Left lung (tissue), 10 donors: Measurements from ENCODE around the gene CHAT. TPM values are rescaled to one million over a fixed set of nuclear protein-coding genes. Genes with fewer than 3 reads are reported as not detected.

Experiments
- ATAC-seq: fragments of 200-7000 bp; cut with Tn5 transposase; one replicate; pipeline ENCODE4 v1.9.1; 2020; ENCODE audit warnings: moderate library complexity
- DNase-seq, 4 donors: peaks; one replicate each; pipeline ENCODE4 v3.0.0-alpha.2; 2013 to 2020
- H3K27ac ChIP-seq, 2 donors: fragments of 200-600 bp; sonication (generic) in 1 of 2; one replicate each; pipeline versions ENCODE4 v1.5.0 to v1.8.0; 2020 to 2021
- H3K27me3 ChIP-seq, 2 donors: fragments of 200-600 bp; sonication (generic) in 1 of 2; one replicate each; pipeline versions ENCODE4 v1.5.0 to v1.8.0; 2020 to 2021
- H3K36me3 ChIP-seq, 2 donors: fragments of 200-600 bp; sonication (generic) in 1 of 2; one replicate each; pipeline versions ENCODE4 v1.5.0 to v1.8.0; 2020 to 2021
- H3K4me1 ChIP-seq, 2 donors: fragments of 200-600 bp; one replicate each; pipeline ENCODE4 v1.8.0; 2021
- H3K4me3 ChIP-seq, 2 donors: fragments of 200-600 bp; sonication (generic) in 1 of 2; one replicate each; pipeline versions ENCODE4 v1.5.0 to v1.8.0; 2020 to 2021; ENCODE audit warnings: mild to moderate bottlenecking in 1 of 2
- H3K9me3 ChIP-seq, 2 donors: fragments of 200-600 bp; sonication (generic) in 1 of 2; one replicate each; pipeline versions ENCODE4 v1.5.0 to v1.8.0; 2020 to 2021
- CTCF ChIP-seq, 2 donors: fragments of 200-600 bp; sonication (generic) in 1 of 2; IDR thresholded peaks; one replicate each; pipeline versions ENCODE4 v1.5.0 to v1.8.0; 2021; ENCODE audit warnings: antibody characterized with exemption in 2 of 2
- intact Hi-C, 2 donors: fragments of 100-400 bp; cut with DNase I; formaldehyde crosslinking; loops; one replicate each; pipeline versions ENCODE4 v1.11.2 to v1.14.2; 2022
- polyA plus RNA-seq, 6 donors: library from polyadenylated mRNA; unstranded; fragments of 120-200 nt; gene quantifications; one replicate each; pipeline ENCODE4 v1.2.1, GENCODE V29; 2013; ENCODE audit not compliant: insufficient read length in 6 of 6
- total RNA-seq, 2 donors: library from RNA; stranded (reverse); fragmentation: NEBNext Ultra II Directional; extraction: Animal tissue kit (Norgen Biotek cat#: 25700); gene quantifications; one replicate each; pipeline ENCODE4 v1.2.1, GENCODE V29; 2021
- donor health status: DM: no; HTN: yes; CAD: no.
- donor health status: DM: no; HTN: no; CAD: no.

Gene CHAT
- total and polyA plus RNA-seq, 8 donors: not detected

DNA sequence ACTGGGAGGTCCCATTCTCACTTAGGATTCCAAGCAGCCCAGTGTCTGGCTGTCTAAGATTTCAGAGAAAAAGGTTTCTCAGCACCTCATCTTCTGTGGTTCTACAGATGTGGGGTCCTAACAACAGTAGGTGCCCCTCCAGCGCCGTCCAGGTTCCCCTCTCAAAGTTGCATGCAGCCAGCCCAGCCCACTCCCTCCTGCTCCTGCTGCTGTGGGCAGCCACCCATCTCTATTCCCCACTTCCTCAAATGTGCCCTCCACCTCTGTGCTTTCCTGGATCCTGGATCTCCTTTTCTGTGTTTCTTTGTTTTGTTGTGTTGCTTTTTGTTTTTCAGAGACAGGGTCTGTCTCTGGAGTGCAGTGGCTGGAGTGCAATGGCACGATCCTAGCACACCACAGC, 17.0 kb upstream of the CHAT start:
- intact Hi-C loops: no loop called here
- H3K9me3 ChIP-seq: no peaks in the 10 kb centered on the region
- no peak overlapping the region for H3K4me3 ChIP-seq
- no peak overlapping the region for H3K27ac ChIP-seq
- DNase-seq: no peak
- H3K36me3 ChIP-seq: no peaks in the 10 kb centered on the region
- no peaks in the 10 kb centered on the region for H3K4me1 ChIP-seq
- peaks cover 0 to 32% of the 10 kb centered on the region in 2 donors for H3K27me3 ChIP-seq
- TF ChIP-seq CTCF (IDR thresholded peaks at IDR 0.05): no peak
- no peak for ATAC-seq

GRCh38 chr10:49597426-49598163, 16.2 kb upstream of the CHAT start:
- Histone ChIP-seq H3K27me3 (peaks cover 0 to 38% of the 10 kb centered on the region in 2 donors), H3K27ac (no peak overlapping the region), H3K36me3 (no peaks in the 10 kb centered on the region), H3K4me1 (no peaks in the 10 kb centered on the region), H3K4me3 (no peak overlapping the region), H3K9me3 (no peaks in the 10 kb centered on the region)
- DNase-seq (no peak), ATAC-seq (no peak)
- TF ChIP-seq CTCF (IDR thresholded peaks at IDR 0.05): no peak
- intact Hi-C loops: no loop called here

- no peak for ATAC-seq
- H3K27me3 ChIP-seq: peaks cover 0 to 41% of the 10 kb centered on the region in 2 donors
- TF ChIP-seq CTCF (IDR thresholded peaks at IDR 0.05): no peak
- H3K27ac ChIP-seq: no peak overlapping the region
- H3K4me1 ChIP-seq: no peaks in the 10 kb centered on the region
- H3K36me3 ChIP-seq: no peaks in the 10 kb centered on the region
- no peaks in the 10 kb centered on the region for H3K9me3 ChIP-seq
- intact Hi-C loops: no loop called here
- H3K4me3 ChIP-seq: no peak overlapping the region
- DNase-seq: no peak
Observed at GRCh38 chr10:49598164-49598856, 15.5 kb upstream of the CHAT start.

DNA sequence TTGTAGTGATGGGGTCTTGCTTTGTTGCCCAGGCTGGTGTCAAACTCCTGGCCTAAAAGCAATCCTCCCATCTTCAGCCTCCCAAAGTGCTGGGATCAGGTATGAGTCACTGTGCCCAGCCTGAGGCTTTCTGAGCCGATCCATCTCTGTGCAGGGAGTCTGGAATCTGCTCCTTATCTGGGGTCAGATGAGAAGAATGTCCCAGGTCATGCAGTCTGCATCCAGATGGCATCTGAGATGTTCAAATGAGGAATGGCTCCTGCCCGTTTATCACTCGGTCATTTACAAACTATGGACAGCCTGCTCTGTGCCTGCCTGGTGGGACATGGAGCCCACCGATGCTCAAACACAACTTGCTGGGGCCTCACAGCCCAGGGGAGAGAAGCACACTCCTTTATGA, 14.9 kb upstream of the CHAT start:
- Histone ChIP-seq H3K9me3 (no peaks in the 10 kb centered on the region), H3K4me1 (no peaks in the 10 kb centered on the region), H3K36me3 (no peaks in the 10 kb centered on the region), H3K27ac (no peak overlapping the region), H3K4me3 (no peak overlapping the region), H3K27me3 (peaks cover 0 to 45% of the 10 kb centered on the region in 2 donors)
- ATAC-seq: no peak
- intact Hi-C loops: no loop called here
- no peak for TF ChIP-seq CTCF (IDR thresholded peaks at IDR 0.05)
- no peak for DNase-seq

GRCh38 chr10:49599546-49599945, 14.3 kb upstream of the CHAT start:
- DNase-seq (no peak), ATAC-seq (no peak)
- H3K27me3 ChIP-seq: peaks cover 0 to 51% of the 10 kb centered on the region in 2 donors
- H3K36me3 ChIP-seq: no peaks in the 10 kb centered on the region
- no peak overlapping the region for H3K4me3 ChIP-seq
- TF ChIP-seq CTCF (IDR thresholded peaks at IDR 0.05): no peak
- no peaks in the 10 kb centered on the region for H3K4me1 ChIP-seq
- intact Hi-C loops: no loop called here
- no peaks in the 10 kb centered on the region for H3K9me3 ChIP-seq
- H3K27ac ChIP-seq: no peak overlapping the region
